Progenitor cell of endocrine pancreas (in vitro differentiated cells): ENCODE results near the gene RAVER2. TPM values are rescaled to one million over a fixed set of nuclear protein-coding genes. Genes with fewer than 3 reads are reported as not detected.

Experiments
- DNase-seq: peaks from one replicate; pipeline ENCODE4 v3.0.0; 2021; ENCODE audit warnings: low spot score; ENCODE audit not compliant: unreplicated experiment
- H3K27ac Mint-ChIP-seq: 2 replicates; pipeline ENCODE4 v1.8.0; 2021; ENCODE audit warnings: mild to moderate bottlenecking, moderate library complexity, mixed read lengths
- H3K27me3 Mint-ChIP-seq: 2 replicates; pipeline ENCODE4 v1.8.0; 2021; ENCODE audit warnings: mixed read lengths
- H3K36me3 Mint-ChIP-seq: 2 replicates; pipeline ENCODE4 v1.8.0; 2022; ENCODE audit warnings: mixed read lengths; ENCODE audit not compliant: insufficient read depth
- H3K4me1 Mint-ChIP-seq: 2 replicates; pipeline ENCODE4 v1.8.0; 2021; ENCODE audit warnings: low read depth, mixed read lengths
- H3K4me3 Mint-ChIP-seq: 2 replicates; pipeline ENCODE4 v1.8.0; 2021; ENCODE audit warnings: low read depth, mild to moderate bottlenecking, moderate library complexity, mixed read lengths
- H3K9me3 Mint-ChIP-seq: 2 replicates; pipeline ENCODE4 v1.8.0; 2021; ENCODE audit warnings: low read depth, mixed read lengths
- CTCF ChIP-seq: fragments of 200-600 bp; sonication (generic); IDR thresholded peaks from one replicate; pipeline ENCODE4 v1.5.0; 2021; ENCODE audit warnings: antibody characterized with exemption, mild to moderate bottlenecking; ENCODE audit not compliant: unreplicated experiment
- total RNA-seq: library from RNA; stranded (reverse); gene quantifications from 2 replicates; pipeline ENCODE4 v1.2.1, GENCODE V29; 2021

The RAVER2 gene
- total RNA-seq, 1 donor from 2014 or later = 33.8 TPM

- no peaks in the 10 kb centered on the region for H3K9me3 Mint-ChIP-seq
- TF ChIP-seq CTCF = no peak
- peaks cover 15% of the 10 kb centered on the region for H3K36me3 Mint-ChIP-seq
- DNase-seq = no peak
- H3K4me1 Mint-ChIP-seq = no peaks in the 10 kb centered on the region
- H3K27me3 Mint-ChIP-seq = no peaks in the 10 kb centered on the region
- no peak overlapping the region for H3K4me3 Mint-ChIP-seq
- peak overlapping the region; percentile 61 for H3K27ac Mint-ChIP-seq
Observed at GRCh38 chr1:64856553-64856952, 111.7 kb downstream of the RAVER2 start.

- Mint-ChIP-seq H3K27ac (no peak overlapping the region), H3K27me3 (no peaks in the 10 kb centered on the region), H3K4me1 (no peaks in the 10 kb centered on the region), H3K36me3 (peaks cover 15% of the 10 kb centered on the region), H3K4me3 (no peak overlapping the region), H3K9me3 (no peaks in the 10 kb centered on the region)
- no peak for DNase-seq
- no peak for TF ChIP-seq CTCF
Observed at GRCh38 chr1:64857347-64857746, 112.5 kb downstream of the RAVER2 start.

GRCh38 chr1:64861611-64862010 lies 116.7 kb downstream of the RAVER2 start:
- H3K27me3 Mint-ChIP-seq = no peaks in the 10 kb centered on the region
- no peaks in the 10 kb centered on the region for H3K9me3 Mint-ChIP-seq
- H3K36me3 Mint-ChIP-seq = peaks cover 20% of the 10 kb centered on the region
- H3K4me1 Mint-ChIP-seq = no peaks in the 10 kb centered on the region
- TF ChIP-seq CTCF = peak; percentile 59
- H3K27ac Mint-ChIP-seq = no peak overlapping the region
- no peak for DNase-seq
- no peak overlapping the region for H3K4me3 Mint-ChIP-seq

- H3K36me3 Mint-ChIP-seq = peaks cover 23% of the 10 kb centered on the region
- no peak for TF ChIP-seq CTCF
- H3K27ac Mint-ChIP-seq = no peak overlapping the region
- H3K4me3 Mint-ChIP-seq = no peak overlapping the region
- no peaks in the 10 kb centered on the region for H3K4me1 Mint-ChIP-seq
- no peaks in the 10 kb centered on the region for H3K27me3 Mint-ChIP-seq
- DNase-seq = no peak
- no peaks in the 10 kb centered on the region for H3K9me3 Mint-ChIP-seq
Observed at GRCh38 chr1:64864018-64864940, 119.4 kb downstream of the RAVER2 start.

- Mint-ChIP-seq H3K9me3 (no peaks in the 10 kb centered on the region), H3K27me3 (no peaks in the 10 kb centered on the region), H3K4me3 (no peak overlapping the region), H3K4me1 (no peaks in the 10 kb centered on the region), H3K27ac (no peak overlapping the region), H3K36me3 (peaks cover 21% of the 10 kb centered on the region)
- DNase-seq = no peak
- TF ChIP-seq CTCF = no peak
Observed at GRCh38 chr1:64865105-64865757, 120.4 kb downstream of the RAVER2 start.
